ENCODE measurements around the gene IGSF9.
A peak's percentile ranks its signal among the peaks of the same experiment; 100 is the strongest.

The IGSF9 gene

DNA sequence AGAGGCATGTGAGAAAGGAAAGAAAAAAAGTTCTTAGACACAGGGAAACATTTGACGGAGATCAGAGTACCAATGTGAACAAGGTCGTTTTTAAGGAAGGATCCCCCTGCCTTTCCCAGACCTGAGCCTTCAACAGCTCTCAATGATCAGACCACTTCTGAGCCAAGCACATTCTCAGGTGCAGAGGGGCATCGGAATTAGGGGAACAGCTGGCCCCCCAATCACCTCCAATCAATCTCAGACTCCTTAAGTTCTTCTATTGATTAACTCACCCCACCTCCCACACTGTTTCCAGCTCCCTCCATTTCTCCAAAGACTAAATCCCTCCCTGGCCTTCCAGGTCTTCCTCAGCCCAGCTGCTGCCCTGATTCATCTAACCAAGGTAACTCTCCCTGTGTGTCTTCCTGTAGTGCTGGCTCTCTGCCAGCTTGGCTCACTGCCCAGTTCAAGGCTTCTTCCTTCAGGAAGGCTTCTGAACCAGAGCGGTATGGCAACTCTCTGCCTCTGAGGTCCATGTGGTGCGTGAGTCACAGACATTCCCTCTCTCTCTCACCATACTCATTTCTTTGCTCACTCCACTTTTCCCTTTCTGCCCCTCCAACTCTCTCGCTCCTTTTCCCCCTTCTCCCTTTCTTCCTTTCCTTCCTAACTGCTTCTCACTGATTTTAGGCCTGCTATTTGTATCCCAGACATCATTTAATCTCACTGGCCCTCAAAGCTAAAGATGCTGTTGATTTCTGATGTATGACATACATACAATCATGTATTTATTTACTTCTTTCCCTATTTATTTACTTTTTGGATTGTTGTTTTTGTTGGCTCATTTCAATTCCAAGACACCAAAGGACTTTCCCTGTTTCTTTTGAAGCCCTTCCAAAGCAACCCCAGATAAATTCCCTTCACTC is 63.5 kb downstream of the IGSF9 start:
- peak; percentile 78 for DNase-seq (ENCODE audit: extremely low read depth, low read depth)
- TF ChIP-seq, protein P1, sequence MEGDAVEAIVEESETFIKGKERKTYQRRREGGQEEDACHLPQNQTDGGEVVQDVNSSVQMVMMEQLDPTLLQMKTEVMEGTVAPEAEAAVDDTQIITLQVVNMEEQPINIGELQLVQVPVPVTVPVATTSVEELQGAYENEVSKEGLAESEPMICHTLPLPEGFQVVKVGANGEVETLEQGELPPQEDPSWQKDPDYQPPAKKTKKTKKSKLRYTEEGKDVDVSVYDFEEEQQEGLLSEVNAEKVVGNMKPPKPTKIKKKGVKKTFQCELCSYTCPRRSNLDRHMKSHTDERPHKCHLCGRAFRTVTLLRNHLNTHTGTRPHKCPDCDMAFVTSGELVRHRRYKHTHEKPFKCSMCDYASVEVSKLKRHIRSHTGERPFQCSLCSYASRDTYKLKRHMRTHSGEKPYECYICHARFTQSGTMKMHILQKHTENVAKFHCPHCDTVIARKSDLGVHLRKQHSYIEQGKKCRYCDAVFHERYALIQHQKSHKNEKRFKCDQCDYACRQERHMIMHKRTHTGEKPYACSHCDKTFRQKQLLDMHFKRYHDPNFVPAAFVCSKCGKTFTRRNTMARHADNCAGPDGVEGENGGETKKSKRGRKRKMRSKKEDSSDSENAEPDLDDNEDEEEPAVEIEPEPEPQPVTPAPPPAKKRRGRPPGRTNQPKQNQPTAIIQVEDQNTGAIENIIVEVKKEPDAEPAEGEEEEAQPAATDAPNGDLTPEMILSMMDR (IDR thresholded peaks at IDR 0.05; ENCODE audit: low read depth, low read length) = no peak

DNA sequence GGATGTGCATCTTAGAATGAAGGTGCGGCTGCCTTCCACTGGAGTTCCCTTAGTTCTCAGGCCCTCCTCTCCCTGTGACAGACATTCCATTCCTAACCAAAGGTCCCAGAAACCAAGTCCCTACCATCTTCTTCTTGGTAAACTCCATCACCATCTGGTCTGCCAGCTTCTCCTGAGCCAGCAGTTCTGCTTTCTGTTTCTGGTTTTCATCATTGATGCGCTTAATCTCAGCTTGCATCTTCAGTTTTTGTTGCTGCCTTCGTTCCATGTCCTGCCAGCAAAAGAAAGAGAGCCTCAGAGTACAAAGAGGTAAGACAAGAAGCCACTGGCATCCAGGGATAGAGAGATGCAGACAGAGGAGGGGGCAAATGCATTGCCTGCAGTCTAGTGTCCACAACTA is 65.0 kb downstream of the IGSF9 start:
- TF ChIP-seq, protein P1 (IDR thresholded peaks at IDR 0.05; ENCODE audit: low read depth, low read length) = no peak
- no peak for DNase-seq (ENCODE audit: extremely low read depth, low read depth)

DNA sequence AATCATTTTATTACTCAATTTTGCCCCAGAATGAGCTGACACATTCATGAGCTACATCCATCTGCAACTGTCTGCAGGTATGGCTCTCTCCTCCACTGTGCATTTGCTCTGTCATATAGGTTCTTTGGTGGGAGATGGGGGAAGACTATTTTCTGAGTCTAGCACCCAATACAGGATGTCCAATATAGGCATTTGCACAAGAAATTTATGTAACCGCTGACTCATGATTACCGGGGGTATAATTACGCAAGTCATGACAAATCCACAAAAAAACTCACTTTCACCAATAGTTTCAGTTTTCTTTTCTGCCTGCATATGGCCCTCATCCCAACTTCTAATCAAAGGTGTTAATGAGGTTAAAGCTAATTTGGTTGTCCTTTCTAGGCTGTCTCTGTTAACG is 65.4 kb downstream of the IGSF9 start:
- TF ChIP-seq, protein P1 (IDR thresholded peaks at IDR 0.05; ENCODE audit: low read depth, low read length) = no peak
- DNase-seq (ENCODE audit: extremely low read depth, low read depth) = peak; percentile 48

DNA sequence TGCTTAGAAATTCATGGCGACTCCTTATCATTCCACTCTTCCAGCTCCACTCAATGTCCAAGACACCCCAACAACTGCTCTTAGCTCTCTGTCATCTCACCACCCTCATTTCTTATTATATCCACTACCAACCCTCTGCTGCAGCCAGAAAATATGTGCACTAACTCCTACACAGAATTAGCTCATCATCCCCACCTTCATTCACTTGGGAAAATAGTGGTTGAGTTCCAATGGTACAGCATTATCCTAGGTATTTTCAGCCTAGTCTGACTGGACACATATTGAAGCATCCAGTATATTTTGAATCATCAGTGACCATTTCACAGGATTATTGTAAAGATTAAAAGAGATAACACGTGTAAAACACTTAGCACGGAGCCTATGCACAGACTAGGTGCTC is 66.3 kb downstream of the IGSF9 start:
- no peak for DNase-seq (ENCODE audit: extremely low read depth, low read depth)
- TF ChIP-seq, protein P1 (IDR thresholded peaks at IDR 0.05; ENCODE audit: low read depth, low read length) = no peak

DNA sequence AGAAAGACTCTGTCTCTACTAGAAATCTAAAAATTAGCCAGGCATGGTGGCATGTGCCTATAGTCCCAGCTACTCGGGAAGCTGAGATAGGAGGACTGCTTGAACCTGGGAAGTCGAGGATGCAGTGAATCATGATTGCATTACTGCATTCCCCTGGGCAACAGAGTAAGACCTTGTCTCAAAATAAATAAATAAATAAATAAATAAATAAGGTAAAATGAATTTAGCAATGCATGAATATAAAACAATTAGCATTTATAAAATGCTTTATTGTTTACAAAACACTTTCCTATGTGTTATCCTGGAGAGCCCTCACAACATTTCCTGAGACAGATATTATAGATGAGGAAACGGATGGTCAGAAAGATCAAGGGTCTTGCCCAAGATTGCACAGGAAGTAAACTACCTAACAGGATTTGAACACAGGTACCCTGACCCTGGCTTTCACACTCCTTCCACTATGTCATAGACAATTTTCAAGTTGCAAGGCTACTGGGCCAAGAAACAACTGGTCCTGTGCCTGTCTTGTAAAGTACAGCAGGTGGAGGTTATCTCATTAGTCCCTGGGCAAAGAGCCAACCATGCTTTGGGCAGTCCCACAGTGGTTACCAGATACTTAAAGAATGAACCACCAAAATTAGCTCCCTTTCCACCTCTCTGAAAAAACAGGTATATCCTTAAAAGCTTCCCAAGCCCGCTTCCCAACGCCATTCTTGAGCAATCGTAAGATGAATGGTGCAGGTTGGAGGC is 67.5 kb downstream of the IGSF9 start:
- DNase-seq (ENCODE audit: extremely low read depth, low read depth) = no peak

More for the DNA sequence above, 67.5 kb downstream of the IGSF9 start:
- TF ChIP-seq, protein P1 (IDR thresholded peaks at IDR 0.05; ENCODE audit: low read depth, low read length) = no peak
